IgD-negative memory B cell (primary cell): ENCODE data around the gene ACCSL. TPM values are rescaled to one million over a fixed set of nuclear protein-coding genes. Genes with fewer than 3 reads are reported as not detected.

ENCODE experiments used
- H3K27ac Mint-ChIP-seq, 3 donors: one replicate each; pipeline ENCODE4 v1.8.0; 2020 to 2022; ENCODE audit warnings: mild to moderate bottlenecking in 3 of 3, mixed read lengths in 3 of 3, moderate library complexity in 1 of 3
- H3K27me3 Mint-ChIP-seq: one replicate; pipeline ENCODE4 v1.8.0; 2021; ENCODE audit warnings: mixed read lengths
- H3K36me3 Mint-ChIP-seq: one replicate; pipeline ENCODE4 v1.8.0; 2020; ENCODE audit warnings: mild to moderate bottlenecking, mixed read lengths
- H3K4me1 Mint-ChIP-seq, 3 donors: one replicate each; pipeline ENCODE4 v1.8.0; 2020 to 2022; ENCODE audit warnings: mixed read lengths in 3 of 3, mild to moderate bottlenecking in 1 of 3
- H3K4me3 Mint-ChIP-seq, 4 donors: one replicate each; pipeline ENCODE4 v1.8.0; 2020 to 2022; ENCODE audit warnings: mild to moderate bottlenecking in 4 of 4, mixed read lengths in 4 of 4, moderate library complexity in 3 of 4
- H3K9me3 Mint-ChIP-seq, 3 donors: one replicate each; pipeline ENCODE4 v1.8.0; 2020 to 2021; ENCODE audit warnings: mixed read lengths in 3 of 3, mild to moderate bottlenecking in 1 of 3
- polyA plus RNA-seq: library from polyadenylated mRNA; unstranded; fragments of 300-500 nt; fragmentation: Illumina TruSeq; gene quantifications from one replicate; pipeline ENCODE4 v1.2.3, GENCODE V29; 2021

Gene ACCSL
- polyA plus RNA-seq, 1 donor from 2014 or later = 0.19 TPM

DNA sequence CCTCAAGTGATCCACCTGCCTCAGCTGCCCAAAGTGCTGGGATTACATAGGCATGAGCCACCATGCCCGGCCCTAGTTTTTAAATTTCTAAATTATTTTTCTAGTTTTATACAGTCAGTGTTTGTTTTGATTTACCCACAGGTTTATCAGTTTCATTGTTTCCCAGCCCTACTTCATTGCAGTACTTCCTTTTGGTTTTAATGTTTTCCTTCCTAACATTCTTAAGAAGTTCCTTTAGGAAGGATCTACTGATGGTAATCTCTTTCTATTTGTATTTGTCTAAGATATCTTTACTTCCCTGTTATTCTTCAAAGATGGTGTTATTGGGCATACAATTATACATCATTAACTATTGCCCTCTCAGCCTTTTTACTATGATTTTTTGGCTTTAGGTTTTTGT is 42.8 kb downstream of the ACCSL start:
- no peak overlapping the region for H3K27ac Mint-ChIP-seq
- H3K36me3 Mint-ChIP-seq = peaks cover 4% of the 10 kb centered on the region
- H3K4me3 Mint-ChIP-seq = no peak overlapping the region
- H3K9me3 Mint-ChIP-seq = peaks cover 0 to 4% (median 2%) of the 10 kb centered on the region in 3 donors
- H3K27me3 Mint-ChIP-seq = no peaks in the 10 kb centered on the region
- H3K4me1 Mint-ChIP-seq = peaks cover 9 to 12% (median 10%) of the 10 kb centered on the region in 3 donors

DNA sequence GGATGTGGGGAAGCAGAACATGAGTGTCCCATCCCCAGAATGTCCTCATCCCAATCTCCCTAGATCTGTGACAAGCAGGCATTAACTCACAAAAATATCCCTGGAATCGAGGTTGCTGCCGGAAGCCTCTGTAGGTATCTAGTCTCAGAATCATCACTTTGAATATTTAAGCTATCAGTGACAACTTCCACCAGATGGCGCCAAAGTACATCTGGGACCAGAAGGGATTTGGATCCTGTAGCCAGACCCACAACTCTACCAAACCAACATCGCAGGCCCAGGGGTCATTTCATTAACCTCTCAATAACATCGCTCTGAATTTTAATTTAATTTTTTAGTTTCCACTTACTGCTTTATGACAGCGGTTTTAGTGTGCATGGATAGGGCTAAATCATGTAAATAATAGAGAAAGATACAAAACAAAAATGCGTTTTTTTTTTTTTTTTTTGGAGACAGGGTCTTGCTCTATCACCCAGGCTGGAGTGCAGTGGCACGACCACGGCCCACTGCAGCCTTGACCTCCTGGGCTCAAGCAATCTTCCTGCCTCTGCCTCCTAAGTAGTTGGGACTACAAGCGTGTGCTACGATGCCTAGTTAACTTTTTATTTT is 46.6 kb downstream of the ACCSL start:
- H3K27me3 Mint-ChIP-seq = no peaks in the 10 kb centered on the region
- no peaks in the 10 kb centered on the region for H3K36me3 Mint-ChIP-seq
- no peaks in the 10 kb centered on the region for H3K9me3 Mint-ChIP-seq
- peaks cover 16 to 23% (median 20%) of the 10 kb centered on the region in 3 donors for H3K4me1 Mint-ChIP-seq
- peak overlapping the region; percentile 66 to 90 (median 84) for H3K4me3 Mint-ChIP-seq
- H3K27ac Mint-ChIP-seq = peak overlapping the region; percentile 10 to 91 (median 69)

DNA sequence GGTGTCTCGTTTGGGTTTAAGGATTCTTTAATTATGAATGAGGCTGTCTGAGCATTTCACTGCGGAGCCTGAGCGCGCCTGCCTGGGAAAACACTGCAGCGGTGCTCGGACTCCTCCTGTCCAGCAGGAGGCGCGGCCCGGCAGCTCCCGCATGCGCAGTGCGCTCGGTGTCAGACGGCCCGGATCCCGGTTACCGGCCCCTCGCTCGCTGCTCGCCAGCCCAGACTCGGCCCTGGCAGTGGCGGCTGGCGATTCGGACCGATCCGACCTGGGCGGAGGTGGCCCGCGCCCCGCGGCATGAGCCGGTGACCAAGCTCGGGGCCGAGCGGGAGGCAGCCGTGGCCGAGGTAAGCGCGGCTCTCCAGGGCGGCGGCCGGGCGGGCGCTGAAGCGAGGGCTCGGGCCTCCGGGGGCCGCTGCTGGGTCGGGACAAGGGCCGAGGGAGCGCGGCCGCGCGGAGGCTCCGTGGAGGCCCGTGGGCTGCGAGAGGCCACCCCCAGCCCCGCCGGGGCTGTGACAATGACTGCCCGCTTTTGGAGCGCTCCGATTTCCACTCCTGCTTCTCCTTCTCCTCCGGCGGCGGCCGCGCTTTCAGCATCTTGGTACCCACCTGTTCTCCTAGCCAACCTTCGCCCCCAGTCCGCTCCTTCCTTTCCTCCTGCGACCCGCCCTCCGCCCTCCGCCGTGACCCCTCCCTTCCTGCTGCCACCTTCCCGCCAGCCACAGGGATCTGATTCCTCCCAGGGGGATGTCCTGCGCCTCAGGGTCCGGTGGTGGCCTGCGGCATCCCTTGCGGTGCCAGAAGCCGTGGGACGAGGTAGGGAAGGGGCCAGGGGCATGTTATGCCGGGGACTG is 48.0 kb downstream of the ACCSL start, which contains the start of gene EXT2:
EXT2 (plus strand) TSS at position 173 of the 854 bp plus-strand sequence. CDS start 12,035 bp downstream, outside the sequence.
- H3K4me3 Mint-ChIP-seq = peak within 1 kb of the TSS; percentile 66 to 94 (median 88)
- H3K4me1 Mint-ChIP-seq = peaks cover 18 to 23% (median 20%) of the 10 kb centered on the region in 3 donors
- no peaks in the 10 kb centered on the region for H3K9me3 Mint-ChIP-seq
- no peaks in the 10 kb centered on the region for H3K36me3 Mint-ChIP-seq
- peak within 1 kb of the TSS; percentile 34 to 83 (median 53) for H3K27ac Mint-ChIP-seq
- no peaks in the 10 kb centered on the region for H3K27me3 Mint-ChIP-seq

DNA sequence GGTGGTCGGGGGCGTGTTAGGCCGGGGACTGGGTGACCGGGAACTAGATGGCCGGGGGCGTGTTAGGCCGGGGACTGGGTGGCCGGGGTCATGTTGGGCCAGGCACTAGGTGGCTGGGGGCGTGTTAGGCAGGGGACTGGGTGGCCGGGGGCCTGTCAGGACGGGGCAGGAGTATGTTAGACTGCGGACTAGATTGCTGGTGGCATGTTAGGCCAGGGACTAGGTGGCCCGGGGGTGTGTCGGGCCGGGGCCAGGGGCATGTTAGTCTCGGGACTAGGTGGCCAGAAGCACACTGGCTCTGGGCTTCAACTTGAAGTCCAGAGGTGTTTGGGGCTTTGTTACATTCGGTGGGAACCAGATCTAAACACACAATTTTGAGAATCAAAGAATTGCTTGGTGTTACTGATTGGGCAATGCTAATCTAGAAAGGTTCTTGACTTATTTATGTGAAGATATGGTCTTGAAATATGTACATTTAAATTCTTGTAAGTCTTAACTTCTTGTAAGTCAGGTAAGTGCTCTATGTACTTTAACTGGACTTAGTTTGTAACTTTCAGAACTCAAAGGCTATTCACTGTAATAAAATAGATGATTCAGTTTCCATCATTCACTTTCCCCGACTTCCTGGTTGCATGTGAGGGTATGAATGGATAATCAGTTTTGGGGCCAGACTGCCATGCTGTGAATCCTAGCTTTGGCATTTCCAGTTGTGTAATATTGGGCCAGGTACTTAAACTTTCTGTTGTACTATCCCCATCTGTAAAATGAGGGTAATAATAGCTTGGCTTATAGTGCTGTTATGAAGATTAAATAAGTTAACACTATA is 48.8 kb downstream of the ACCSL start:
- Mint-ChIP-seq H3K4me1 (peaks cover 18 to 24% (median 20%) of the 10 kb centered on the region in 3 donors), H3K36me3 (no peaks in the 10 kb centered on the region), H3K9me3 (no peaks in the 10 kb centered on the region), H3K4me3 (peak overlapping the region; percentile 66 to 94 (median 88)), H3K27ac (peak overlapping the region in 1 of 3 donors; percentile 83), H3K27me3 (no peaks in the 10 kb centered on the region)

DNA sequence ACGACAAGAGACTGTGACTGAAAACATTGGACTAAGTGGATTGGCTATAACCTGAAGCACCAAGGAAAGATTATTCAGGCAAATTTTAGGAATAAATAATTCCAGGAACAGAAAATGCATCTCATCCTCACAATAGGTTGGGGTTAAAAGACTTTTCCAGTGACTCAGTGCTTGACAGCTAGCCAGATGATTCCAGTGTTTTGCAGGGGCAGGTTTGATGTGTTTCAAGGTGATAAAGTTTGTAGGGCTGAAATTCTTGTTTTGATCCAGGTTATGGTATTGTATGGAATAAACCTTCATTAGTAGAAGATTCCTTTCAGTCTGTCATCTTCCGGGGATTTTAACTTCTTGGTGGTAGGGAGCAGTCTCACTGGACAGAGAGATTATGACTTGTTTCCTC is 50.0 kb downstream of the ACCSL start:
- H3K9me3 Mint-ChIP-seq = no peaks in the 10 kb centered on the region
- H3K27ac Mint-ChIP-seq = peak overlapping the region in 1 of 3 donors; percentile 8
- H3K4me3 Mint-ChIP-seq = no peak overlapping the region
- H3K4me1 Mint-ChIP-seq = peaks cover 18 to 31% (median 23%) of the 10 kb centered on the region in 3 donors
- no peaks in the 10 kb centered on the region for H3K36me3 Mint-ChIP-seq
- no peaks in the 10 kb centered on the region for H3K27me3 Mint-ChIP-seq

DNA sequence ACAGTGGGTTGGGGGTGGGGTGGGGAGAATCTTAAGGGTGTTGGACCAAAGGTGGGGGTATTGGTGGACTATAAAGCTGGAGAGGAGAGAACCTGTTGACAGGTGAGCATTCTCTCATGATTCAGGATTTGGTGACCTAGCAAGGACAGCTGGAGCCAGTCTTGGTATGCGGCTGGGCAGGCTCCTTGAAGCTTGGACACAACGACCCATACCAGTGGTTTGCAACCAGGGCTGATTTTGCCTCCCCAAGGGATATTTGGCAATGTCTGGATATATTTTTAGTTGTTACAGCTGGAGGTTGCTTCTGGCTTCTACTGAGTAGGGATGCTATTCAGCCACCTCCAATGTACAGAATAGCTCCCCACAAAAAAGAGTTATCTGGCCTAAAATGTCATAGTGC is 53.3 kb downstream of the ACCSL start:
- peak overlapping the region in 1 of 3 donors; percentile 31 for H3K27ac Mint-ChIP-seq
- no peaks in the 10 kb centered on the region for H3K27me3 Mint-ChIP-seq
- H3K4me1 Mint-ChIP-seq = peaks cover 8 to 26% (median 18%) of the 10 kb centered on the region in 3 donors
- H3K4me3 Mint-ChIP-seq = peak overlapping the region in 1 of 4 donors; percentile 17
- H3K36me3 Mint-ChIP-seq = no peaks in the 10 kb centered on the region
- no peaks in the 10 kb centered on the region for H3K9me3 Mint-ChIP-seq

DNA sequence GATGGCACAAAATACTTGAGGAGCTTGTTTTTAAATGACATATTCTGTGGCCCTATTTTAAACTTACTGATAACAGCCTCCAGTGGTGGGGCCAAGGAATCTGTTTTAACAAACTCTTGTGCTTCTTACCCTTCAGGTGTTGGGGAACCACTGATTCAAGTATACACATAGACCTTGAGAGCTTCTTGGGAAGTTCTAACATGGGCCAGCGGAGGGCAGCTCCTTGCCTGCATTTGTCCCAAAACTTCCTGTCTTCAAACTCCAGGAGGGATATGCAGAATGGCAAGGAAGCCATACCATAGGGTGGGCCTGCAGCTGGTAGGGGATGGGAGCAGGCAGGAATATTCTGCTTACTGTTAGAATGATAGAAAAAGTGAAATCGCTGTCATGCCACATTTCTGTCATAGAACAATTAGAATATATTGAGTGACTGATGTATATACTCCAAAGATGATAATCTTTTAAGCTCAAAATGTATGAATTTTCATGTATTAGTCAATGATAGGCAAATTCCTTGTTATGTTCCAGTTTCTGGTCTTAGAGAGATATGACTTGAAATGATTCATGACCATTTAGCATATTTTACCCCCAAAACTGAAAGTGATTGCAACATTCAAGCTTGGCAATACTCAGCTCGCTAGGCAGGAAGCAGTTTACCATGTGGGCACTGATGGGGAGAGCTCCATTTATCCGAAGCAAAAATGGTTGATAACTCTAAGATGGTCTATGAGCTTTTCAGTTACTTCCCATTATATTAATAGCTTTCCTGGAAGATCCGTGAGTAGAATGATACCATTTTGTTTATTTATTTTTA is 56.9 kb downstream of the ACCSL start:
- Mint-ChIP-seq H3K4me1 (peaks cover 2 to 12% (median 10%) of the 10 kb centered on the region in 3 donors), H3K4me3 (no peak overlapping the region), H3K36me3 (no peaks in the 10 kb centered on the region), H3K27ac (no peak overlapping the region), H3K27me3 (no peaks in the 10 kb centered on the region), H3K9me3 (no peaks in the 10 kb centered on the region)

DNA sequence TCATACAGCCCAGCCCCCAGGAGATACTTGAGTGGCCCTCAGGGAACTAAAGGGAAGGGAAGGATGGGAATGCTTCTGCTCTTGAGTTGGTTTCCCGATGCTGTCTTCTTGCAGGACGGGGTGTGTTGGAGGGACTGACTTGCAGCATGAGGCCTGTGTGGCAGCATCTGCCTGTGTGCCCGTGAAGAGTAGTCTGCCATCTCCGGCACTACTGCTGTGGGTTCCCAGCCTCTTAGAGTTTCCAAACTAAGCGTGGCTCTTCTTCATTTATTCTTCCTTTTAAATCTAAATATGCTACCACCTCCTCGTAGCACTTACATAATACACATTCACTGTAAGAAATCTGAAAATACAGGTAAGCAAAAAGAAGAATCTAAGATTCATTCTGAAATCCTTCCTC is 60.5 kb downstream of the ACCSL start:
- Mint-ChIP-seq H3K27ac (no peak overlapping the region), H3K9me3 (no peaks in the 10 kb centered on the region), H3K36me3 (no peaks in the 10 kb centered on the region), H3K4me1 (peaks cover 5 to 9% (median 7%) of the 10 kb centered on the region in 3 donors), H3K4me3 (no peak overlapping the region), H3K27me3 (no peaks in the 10 kb centered on the region)

Other genes starting within 250 kb of the ACCSL start
- gene ALKBH3, start 167.2 kb upstream of the ACCSL start, polyA plus RNA-seq = 25.2 TPM
- not detected for gene C11orf96, start 105.3 kb upstream of the ACCSL start, polyA plus RNA-seq
- 2.1 TPM for gene ACCS, start 18.3 kb downstream of the ACCSL start, polyA plus RNA-seq
- gene EXT2, start 47.7 kb downstream of the ACCSL start, polyA plus RNA-seq = 21.9 TPM